Fibroblast of skin of left biceps (primary cell): ENCODE data around the gene DLG3.

Experiments used
- DNase-seq, 2 experiments: peaks; one replicate each; pipeline ENCODE4 v3.0.0-alpha.2; 2013; ENCODE audit warnings: low read depth in 2 of 2

Gene DLG3

GRCh38 chrX:70437921-70438665 lies 6.5 kb upstream of the DLG3 start:
- no peak for DNase-seq

DNA sequence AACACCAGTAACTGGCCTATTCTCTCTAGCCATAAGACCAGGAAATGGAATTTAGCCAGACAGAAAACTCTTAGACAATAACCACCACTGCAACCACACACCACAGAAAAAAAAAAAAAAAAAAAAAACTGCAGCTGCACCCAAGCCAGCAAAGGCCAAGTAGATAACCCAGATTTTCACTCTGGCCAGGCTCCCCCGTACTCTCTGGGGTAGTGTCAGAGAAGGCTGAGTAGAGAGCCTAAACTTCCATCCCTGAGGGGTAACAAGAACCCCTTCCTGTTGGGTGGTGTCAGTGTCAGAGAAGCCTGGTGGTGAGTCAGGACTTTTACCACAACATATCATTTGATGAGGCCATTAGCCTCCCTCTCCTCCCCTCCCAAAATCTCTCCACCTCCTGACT lies 5.6 kb upstream of the DLG3 start:
- DNase-seq = no peak

- DNase-seq = no peak
These were observed 2.4 kb upstream of the DLG3 start for GRCh38 chrX:70442224-70442623.

DNA sequence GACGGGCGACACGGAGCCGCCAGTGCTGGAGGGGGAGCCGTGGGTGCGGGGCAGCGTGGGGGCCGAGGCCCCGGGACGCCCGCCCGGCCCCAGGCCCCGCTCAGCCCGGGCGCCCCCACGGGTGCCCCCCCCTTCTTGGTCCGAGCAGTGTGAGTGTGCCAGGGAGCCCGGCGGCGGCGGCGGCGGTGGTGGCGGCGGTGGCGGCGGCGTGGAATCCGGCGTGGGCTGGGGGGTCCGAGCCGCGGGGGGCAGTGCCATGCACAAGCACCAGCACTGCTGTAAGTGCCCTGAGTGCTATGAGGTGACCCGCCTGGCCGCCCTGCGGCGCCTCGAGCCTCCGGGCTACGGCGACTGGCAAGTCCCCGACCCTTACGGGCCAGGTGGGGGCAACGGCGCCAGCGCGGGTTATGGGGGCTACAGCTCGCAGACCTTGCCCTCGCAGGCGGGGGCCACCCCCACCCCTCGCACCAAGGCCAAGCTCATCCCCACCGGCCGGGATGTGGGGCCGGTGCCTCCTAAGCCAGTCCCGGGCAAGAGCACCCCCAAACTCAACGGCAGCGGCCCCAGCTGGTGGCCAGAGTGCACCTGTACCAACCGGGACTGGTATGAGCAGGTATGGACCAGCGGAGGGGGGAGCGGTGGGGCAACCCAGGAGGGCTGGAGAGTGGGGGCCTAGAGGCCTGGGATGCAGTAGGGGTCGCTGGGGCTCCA lies 466 bp downstream of the DLG3 start:
- DNase-seq = no peak

- DNase-seq = no peak
These were observed 1.3 kb downstream of the DLG3 start for GRCh38 chrX:70445951-70446350.

GRCh38 chrX:70446380-70447350 lies 2.0 kb downstream of the DLG3 start:
- no peak for DNase-seq

GRCh38 chrX:70449457-70449966 lies 4.9 kb downstream of the DLG3 start:
- DNase-seq = no peak

DNA sequence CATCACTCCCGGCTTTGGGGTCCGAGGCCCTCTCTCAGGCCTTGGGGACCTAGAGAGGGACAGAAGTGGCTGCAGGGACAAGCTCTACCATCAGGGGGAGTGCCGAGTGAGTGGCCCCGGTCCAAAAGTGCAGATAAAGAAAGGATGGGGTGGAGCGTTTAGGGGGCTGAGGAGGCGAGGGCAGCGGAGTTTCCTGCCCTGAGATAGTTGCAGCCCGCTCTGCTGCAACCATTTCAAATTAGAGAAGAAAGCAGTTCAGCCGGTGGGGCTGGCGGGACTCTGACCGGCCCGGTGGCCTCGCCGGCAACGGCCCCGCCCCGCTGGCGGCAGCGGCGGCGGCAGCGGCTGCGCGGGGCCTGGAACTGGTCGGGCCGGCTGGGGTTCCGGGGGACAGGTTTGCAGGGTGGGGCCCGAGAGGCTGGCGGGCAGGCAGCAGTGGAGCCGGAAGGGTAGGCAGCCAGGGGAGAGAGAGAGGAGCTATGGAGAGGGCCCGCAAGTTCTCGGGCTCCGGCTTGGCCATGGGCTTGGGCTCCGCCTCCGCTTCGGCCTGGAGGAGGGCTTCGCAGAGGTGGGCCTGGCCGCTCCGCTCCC lies 7.6 kb downstream of the DLG3 start:
- no peak for DNase-seq

- DNase-seq = no peak
These were observed 8.5 kb downstream of the DLG3 start for GRCh38 chrX:70453024-70453618.

- no peak for DNase-seq
These were observed 10.1 kb downstream of the DLG3 start for GRCh38 chrX:70454441-70455365.

DNA sequence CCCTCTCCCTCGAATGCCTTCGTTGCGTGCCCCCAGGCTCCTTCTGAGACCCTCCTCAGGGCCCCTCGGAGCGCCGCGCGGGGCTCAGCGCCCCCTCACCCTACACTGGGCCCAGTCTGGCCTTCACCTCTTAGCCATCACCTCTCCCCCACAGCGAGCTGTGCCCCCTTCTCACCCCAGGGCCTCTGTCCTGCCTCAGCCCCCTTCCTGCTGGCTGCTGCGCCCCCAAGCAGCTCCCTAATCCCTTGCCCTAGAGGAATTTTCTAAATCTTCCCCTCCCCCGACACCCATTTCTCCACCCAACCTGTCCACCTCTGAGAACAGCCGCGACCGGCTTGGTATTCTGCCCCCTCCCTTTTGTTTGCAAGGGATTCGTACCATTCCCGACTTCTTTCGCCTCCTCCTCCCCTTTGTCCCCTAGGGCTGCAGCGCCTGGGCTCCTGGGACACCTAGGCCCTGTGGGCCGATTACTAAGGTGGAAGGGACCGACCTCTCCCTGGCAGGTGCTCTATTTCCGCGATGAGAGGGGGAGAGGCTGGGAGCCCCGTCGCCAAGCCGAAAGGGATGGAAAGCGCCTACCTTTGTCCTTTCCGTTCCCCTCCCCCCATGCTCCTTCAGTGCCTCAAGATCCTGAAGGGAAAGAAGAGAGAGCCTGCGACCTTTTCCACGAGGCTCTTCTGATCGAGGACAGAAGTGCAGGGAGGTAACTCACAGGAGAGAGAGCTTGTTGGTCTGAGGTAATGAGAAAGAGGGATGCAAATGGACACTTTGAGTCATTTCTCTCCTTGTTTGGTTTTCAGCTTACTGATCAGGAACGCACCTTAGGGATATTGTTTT lies 10.9 kb downstream of the DLG3 start:
- DNase-seq = no peak

DNA sequence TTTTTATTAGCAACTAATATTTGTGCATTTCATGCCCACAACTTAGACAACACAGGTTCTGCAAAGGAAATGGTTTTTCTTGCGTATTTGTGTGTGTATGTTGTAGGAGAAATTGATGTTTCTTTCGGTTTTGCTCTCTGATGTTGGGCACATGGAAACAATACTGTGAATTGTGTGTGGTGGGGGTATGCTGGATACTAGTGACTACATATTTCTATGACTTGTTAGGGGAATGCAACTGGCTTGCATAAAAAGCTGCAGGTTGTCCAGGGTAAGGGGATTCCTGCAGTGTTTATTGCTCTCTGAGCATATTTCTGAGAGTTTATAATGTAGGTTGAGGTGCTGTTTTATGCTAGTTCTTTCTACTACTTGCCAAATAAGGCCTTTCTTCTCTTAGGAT lies 11.6 kb downstream of the DLG3 start:
- DNase-seq = no peak

GRCh38 chrX:70461026-70461425 lies 16.4 kb downstream of the DLG3 start:
- no peak for DNase-seq

DNA sequence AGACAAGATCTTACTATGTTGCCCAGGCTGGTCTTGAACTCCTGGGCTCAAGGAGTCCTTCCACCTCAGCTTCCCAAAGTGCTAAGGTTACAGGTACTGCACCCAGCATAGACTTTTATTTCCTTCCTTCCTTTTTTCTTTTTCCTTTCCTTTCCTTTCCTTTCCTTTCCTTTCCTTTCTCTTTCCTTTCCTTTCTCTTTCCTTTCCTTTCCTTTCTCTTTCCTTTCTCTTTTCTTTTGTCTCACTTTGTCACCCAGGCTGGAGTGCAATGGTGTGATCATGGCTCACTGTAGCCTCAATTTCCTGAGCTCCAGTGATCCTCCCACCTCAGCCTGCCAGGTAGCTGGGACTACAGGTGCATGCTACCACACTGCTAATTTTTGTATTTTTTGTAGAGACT lies 19.4 kb downstream of the DLG3 start:
- DNase-seq = no peak

GRCh38 chrX:70466968-70467367 lies 22.3 kb downstream of the DLG3 start:
- no peak for DNase-seq

GRCh38 chrX:70468709-70469108 lies 24.1 kb downstream of the DLG3 start:
- DNase-seq = no peak

DNA sequence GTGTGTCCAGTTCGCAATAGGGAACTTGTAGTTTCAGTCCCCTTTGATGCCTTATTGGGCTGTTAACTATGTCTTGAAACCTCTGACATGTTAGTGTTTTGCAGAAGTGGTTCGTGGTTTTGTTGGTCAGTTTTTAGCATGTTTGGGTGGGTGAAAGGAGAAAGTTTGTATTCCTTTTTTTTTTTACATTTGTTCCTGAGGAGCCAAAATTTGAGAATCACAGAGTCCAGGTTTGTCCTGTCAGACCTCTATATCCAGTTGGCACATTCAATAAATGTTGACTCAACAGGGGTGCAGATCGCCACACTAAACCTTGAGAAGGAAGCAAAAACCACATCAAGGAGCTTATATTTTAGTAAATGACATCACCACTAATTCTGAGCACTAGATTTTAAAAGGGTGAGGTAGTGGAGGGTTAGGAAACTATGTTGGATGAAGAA lies 26.2 kb downstream of the DLG3 start:
- no peak for DNase-seq

DNA sequence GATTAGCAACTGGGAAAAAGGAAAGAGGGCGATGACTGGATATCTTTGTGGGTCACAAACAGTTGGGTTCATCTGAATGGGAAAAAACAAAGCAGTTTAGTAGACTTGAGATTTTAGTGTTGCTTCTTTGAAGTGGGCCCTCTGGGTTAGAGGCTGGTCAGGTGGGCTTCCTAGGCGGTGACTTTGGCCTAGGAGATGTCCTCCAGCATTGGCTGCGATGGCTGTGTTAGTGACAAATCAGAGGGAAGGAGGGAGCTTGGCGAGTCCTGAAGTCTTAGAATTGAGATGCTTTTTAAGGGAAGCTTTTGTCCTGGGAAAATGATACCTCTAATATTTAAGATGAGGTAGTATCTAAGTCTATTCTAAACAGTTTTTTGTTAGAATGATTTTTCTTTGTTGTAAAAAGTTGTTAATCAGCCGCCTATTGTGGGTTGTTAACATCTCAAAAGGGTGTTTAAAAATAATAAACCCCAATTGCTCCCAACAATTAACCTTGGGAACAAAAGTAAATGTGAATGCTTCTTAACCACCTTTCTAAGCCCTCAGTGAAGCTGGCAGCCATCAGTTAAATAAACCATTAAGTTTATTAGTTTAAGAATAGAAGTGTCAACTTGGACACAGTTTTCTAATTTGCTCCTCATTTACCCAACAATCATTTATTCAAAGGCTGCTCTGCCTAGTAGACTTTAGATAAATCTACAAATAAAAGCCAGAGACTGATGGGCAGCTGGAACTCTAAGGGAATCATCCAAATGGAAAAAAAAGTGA lies 31.7 kb downstream of the DLG3 start:
- DNase-seq = no peak
